ENCODE data around the gene TNIP3.
"Not testable (repeated sequence)": the region's sequence is repeated elsewhere in the genome, so short reads cannot be mapped to it uniquely, and the experiment has no call there.

Gene TNIP3

DNA sequence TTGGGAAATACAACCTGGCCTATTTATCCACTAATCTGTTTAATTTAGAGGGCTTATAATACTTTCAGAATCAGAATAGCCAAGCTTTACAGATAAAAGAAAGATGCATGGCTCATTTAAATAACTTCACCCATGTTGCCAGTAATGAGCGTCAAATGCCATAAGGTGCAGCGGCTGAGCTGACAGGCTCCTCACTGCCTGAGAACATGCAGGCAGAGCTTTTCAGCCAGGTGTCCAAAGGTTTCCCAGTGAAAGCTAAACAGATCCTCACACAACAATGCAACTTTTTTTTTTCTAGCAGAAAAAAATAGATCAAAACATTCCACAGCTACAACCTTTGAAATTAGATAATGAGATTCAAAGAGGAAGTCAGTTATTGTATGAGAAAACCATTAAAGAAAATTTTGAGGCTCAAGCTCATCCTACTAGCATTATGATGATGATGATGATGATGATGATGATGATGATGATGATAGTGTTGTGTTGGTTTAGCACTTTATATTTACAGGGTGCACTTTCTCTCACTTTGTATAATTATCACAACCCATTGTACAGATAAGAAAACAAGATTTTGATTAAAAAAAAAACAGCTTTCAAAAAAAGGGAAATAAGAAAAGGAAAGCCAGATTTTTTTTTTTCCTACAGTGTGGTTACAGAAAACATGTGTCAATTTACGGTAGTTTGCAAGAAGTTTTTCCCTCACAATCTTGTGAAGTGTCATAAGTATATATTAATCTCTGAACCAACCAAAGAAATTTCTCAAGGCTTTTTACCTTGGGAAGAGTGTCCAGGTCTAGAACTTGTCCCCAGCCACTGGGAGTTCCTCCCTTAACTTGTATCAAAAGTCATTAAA lies 12.2 kb upstream of the TNIP3 start:
- DNase-seq, result no peak

DNA sequence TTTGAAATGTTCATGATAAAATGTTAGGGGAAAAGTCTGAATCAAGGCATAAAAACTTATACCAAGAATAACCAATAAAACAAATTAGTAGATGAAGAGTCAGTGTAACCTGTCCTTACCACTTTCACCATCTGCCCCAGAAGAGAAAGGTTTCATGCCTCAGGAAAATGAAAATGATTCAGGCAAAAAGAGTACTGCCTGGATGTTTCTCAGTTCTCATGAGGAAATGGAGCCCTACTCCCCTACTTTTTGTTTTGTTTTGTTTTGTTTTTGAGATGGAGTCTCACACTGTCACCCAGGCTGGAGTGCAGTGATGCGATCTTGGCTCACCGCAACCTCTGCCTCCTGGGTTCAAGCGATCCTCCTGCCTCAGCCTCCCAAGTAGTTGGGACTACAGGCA lies 7.4 kb upstream of the TNIP3 start:
- not testable (repeated sequence) for DNase-seq

DNA sequence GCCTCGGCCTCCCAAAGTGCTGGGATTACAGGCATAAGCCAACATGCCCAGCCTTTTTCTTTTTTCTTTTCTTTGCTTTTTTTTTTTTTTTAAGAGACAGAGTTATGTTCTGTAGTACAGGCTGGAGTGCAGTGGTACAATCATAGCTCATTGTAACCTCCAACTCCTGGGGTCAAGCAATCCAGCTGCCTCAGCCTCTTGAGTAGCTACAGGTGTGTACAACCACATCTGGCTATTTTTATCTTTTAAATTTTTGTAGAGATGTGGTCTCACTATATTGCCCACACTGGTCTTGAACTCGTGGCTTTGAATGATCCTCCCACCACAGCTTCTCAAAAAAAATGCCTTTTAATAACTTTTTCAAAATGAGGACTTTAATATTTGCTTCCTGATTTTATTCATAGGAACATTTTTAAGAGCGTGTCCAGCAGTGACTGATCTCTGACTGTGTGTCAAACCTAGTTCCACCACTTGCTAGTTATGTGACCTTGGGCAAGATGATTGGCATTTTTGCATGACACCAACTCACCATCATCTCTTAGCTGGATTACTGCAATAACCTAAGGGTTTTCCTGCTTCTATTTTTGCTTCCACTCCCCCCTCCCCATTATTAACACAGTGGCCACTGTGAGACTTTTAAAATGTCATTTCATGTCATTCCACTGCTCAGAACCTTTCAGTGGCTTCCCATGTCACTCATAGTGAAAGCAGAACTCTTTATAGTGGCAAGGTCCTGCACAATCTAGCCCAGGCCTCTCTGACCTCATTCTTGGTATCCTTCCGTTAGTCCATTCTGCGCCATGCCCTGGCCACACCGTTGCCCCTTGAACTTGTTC lies 4.5 kb upstream of the TNIP3 start:
- DNase-seq, result no peak

DNA sequence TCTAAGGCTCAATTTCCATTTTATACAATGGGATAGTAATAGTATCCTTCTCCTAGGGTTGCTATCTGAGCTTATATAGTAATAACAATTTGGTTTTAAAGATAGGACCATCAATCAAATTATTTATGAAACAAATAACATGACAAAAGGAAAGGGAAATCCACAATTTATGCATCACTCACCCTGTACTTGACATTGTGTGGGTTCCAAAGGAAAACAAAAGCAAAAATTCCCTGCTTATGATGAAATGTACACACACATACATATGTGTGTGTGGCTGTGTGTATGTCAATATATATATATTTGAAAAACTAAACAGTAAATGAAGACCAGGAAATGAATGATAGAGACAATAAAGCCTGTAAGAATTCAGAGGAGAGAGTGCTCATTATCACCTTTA lies 2.9 kb upstream of the TNIP3 start:
- no peak for DNase-seq

DNA sequence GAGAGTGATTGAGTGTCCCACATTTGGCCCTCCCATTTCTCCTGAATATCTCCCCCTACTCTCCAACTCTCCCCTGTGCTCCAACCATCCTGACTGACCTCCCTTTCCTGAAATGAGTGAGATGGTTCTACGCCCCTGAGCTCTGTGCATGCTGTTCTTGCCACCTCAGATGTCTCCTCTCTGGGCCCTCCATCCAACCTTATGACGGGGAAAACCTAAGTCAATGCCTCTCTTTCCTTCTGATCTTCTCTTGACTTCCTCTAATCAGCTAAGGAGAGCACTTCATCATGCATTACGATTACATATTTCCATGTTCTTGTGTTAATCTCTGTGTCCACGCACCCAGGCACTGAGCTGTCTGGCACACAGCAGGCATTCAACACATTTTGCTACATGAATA lies 1.1 kb upstream of the TNIP3 start:
- no peak for DNase-seq

DNA sequence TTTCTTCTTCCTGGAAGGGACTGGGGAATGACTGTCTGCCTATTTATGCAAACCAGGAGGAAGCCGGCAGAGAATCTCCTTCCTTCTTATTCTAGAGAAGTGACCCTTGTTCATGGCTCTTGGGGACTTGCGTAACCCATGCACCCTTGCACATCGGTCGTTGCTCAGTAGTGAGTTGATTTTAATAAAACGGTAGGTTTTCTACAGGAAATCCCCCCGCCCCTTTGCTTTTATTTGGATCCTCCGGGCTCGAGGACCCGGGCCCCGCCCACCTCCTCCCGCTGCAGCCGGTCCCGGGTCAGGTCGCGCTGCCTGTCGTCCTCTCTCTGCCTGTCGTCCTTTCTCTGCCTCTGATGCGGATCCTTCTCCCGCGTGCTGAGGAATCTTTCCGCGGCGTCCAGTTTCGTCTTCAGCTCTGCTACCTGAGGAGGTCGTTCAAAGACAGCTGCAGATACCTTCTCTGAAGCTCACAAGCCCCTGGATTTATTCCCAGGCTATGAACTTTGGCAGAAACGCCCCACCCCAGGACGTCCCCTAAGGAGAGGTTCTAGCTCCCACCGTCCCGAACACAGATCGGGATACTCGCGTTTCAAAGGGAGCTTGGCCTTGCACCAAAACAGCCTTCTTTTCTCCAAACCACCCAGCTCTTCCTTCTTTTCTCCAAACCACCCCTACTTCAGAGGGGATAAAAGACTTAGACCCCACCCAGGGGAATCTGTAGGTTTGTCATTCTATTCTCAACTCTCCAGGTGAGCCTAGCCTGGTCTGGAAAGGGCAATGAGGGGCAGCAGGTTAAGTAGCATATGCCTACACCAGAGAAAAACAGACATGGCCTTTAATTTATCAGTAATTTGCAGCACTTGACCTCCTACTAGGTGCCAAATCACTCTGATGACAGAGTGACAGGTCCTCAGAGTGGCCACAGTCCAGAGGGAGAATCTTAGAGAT lies 7.0 kb downstream of the TNIP3 start:
- no peak for DNase-seq

DNA sequence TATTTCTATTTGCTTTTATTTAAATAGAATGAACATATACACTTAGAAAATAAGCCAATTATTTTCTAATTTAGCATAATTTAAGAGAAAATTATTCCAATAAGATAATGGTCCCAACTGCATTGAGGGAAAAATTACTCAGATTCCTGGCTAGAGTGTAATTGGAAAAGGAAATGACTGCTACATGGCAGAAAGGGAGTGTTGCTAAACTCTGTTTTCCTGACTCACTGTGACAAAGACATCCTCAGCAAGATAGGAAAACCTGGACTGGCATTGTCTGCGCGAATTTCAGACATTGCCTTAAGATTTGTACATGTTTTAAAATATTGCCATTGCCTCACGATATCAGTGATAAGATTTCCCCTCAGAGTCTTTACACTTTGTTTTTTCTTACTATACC lies 8.2 kb downstream of the TNIP3 start:
- DNase-seq, result no peak

GRCh38 chr4:121154103-121154515 lies 10.0 kb downstream of the TNIP3 start:
- DNase-seq, result no peak

- DNase-seq, result no peak
Observed at GRCh38 chr4:121151942-121152341, 12.2 kb downstream of the TNIP3 start.

- DNase-seq, result no peak
Observed at GRCh38 chr4:121150486-121150885, 13.6 kb downstream of the TNIP3 start.

GRCh38 chr4:121150003-121150402 lies 14.1 kb downstream of the TNIP3 start:
- no peak for DNase-seq

GRCh38 chr4:121148621-121149020 lies 15.5 kb downstream of the TNIP3 start:
- DNase-seq, result no peak

- DNase-seq, result no peak
Observed at GRCh38 chr4:121148000-121148399, 16.1 kb downstream of the TNIP3 start.

- DNase-seq, result no peak
Observed at GRCh38 chr4:121146530-121146929, 17.6 kb downstream of the TNIP3 start.

DNA sequence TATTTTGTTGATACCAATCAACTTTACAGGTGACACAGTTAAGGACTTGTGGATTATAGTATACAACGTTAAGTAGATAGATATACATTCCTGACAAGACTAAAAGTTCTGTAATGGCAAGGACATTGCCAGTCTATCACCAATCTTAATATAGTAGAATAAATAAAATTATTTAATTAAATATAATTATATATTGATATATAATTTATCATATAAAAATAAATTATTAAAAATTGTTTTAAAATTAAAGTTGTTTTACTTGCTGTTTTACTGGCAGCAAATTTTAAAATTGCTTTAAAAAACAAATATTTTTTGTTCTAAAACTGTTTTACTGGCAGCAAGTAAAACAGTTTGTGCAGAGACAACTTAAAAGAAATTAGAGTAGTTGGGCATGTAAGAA lies 18.7 kb downstream of the TNIP3 start:
- DNase-seq, result no peak

DNA sequence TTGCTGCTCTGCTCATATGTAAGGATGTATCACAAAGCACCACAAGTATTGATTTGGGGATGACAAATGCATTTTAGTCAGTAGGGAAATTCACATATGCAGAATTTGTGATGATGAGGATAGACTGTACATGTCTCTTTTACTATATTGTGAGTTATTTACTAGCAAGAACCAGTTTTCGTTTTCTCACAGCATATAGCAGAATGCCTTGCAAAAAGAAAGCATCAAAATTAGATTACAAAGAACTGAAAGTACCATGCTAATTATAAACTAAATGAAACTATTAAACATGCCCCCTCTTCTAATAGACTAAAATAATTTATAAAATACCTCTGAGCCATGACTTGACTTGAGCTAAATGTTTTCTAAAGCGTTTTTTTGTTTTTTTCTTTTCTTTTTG lies 20.1 kb downstream of the TNIP3 start:
- DNase-seq, result no peak

GRCh38 chr4:121143131-121143530 lies 21.0 kb downstream of the TNIP3 start:
- no peak for DNase-seq

DNA sequence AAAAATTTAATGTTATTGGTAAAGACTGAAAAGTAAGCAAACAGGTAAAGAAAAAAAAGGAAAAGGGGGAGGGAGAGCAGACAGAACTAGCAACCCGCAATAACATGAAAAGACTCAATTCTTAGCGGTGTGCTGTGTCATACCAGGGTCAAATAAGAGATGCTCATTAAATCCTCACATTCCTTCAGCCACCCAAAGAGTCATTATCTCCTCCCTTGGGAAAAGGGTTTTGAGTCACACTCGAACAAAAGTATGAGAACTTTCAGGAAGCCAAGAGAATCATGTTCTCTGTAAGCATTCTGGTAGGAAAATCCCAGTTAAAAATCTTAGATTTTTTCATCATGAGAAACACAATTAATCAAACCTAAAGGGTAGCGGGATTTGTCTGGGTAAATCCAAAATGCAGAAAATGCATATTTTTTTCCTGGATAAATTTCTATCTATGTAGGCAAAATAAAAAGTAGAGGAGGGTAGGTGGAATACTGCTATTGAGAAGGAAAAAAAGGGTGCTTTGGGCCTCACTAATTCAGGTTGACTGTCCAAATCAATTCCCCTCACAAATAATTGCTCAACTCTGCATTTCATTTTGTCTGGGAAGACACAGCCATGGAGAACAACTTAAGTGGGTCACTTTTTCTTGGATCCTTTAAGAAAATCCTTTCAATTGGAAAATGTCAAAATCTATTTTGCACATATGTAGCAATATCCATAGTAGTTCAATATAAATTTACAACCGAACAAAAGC lies 23.2 kb downstream of the TNIP3 start:
- DNase-seq, result no peak

GRCh38 chr4:121139533-121140222 lies 24.4 kb downstream of the TNIP3 start:
- DNase-seq, result no peak

- no peak for DNase-seq
Observed at GRCh38 chr4:121138039-121138825, 25.9 kb downstream of the TNIP3 start.

- no peak for DNase-seq
Observed at GRCh38 chr4:121130326-121130660, 33.8 kb downstream of the TNIP3 start.
